CD4-positive, alpha-beta T cell (primary cell): ENCODE results near the gene BUB3. TPM values are rescaled to one million over a fixed set of nuclear protein-coding genes. Genes with fewer than 3 reads are reported as not detected.

Source experiments
- ATAC-seq: fragments of 200-7000 bp; cut with Tn5 transposase; one replicate; pipeline ENCODE4 v1.10.0; 2022; ENCODE audit warnings: mild to moderate bottlenecking; ENCODE audit not compliant: poor library complexity
- CTCF ChIA-PET: fragments of 350-600 bp; sonication (Branson Sonifier 250); formaldehyde crosslinking; loops from one replicate; lab custom pipeline; 2021; ENCODE audit warnings: antibody characterized with exemption, inconsistent platforms; lab: Charles Lee
- POLR2A ChIA-PET: fragments of 350-600 bp; sonication (Branson Sonifier 250); formaldehyde crosslinking; loops from one replicate; lab custom pipeline; 2021; ENCODE audit warnings: antibody characterized with exemption, inconsistent platforms; lab: Charles Lee
- DNase-seq, 14 experiments: peaks; one replicate each; pipeline ENCODE4 v3.0.0-alpha.2; 2013 to 2020; ENCODE audit warnings: mixed read lengths in 2 of 14
- H3K27ac ChIP-seq, 2 donors: one replicate each; pipeline versions ENCODE4 v1.5.1 to v1.7.0; 2013; ENCODE audit warnings: low read length in 2 of 2, low read depth in 1 of 2, mild to moderate bottlenecking in 1 of 2
- H3K27me3 ChIP-seq, 2 experiments: 1 replicate in 1 of 2; 2 replicates in 1 of 2; pipeline versions ENCODE4 v1.6.1 to v1.7.0; 2013; ENCODE audit warnings: low read length in 2 of 2, control low read depth in 1 of 2, mild to moderate bottlenecking in 1 of 2, moderate library complexity in 1 of 2; ENCODE audit not compliant: insufficient read depth in 2 of 2, control insufficient read depth in 1 of 2
- H3K36me3 ChIP-seq: one replicate; pipeline ENCODE4 v1.6.1; 2013; ENCODE audit warnings: low read length, control low read depth; ENCODE audit not compliant: insufficient read depth
- H3K4me1 ChIP-seq: one replicate; pipeline ENCODE4 v1.6.1; 2013; ENCODE audit warnings: low read length, control low read depth; ENCODE audit not compliant: insufficient read depth
- H3K4me3 ChIP-seq: one replicate; pipeline ENCODE4 v1.5.1; 2013; ENCODE audit warnings: mild to moderate bottlenecking, low read length, moderate library complexity
- H3K9me3 ChIP-seq, 2 experiments: 1 replicate in 1 of 2; 2 replicates in 1 of 2; pipeline versions ENCODE4 v1.6.1 to v1.7.0; 2013; ENCODE audit warnings: low read length in 2 of 2, mild to moderate bottlenecking in 2 of 2, control low read depth in 1 of 2, moderate library complexity in 1 of 2; ENCODE audit not compliant: control insufficient read depth in 1 of 2, insufficient read depth in 1 of 2
- H3K27ac Mint-ChIP-seq: one replicate; pipeline ENCODE4 v1.8.0; 2020; ENCODE audit warnings: mixed read lengths
- H3K27me3 Mint-ChIP-seq: one replicate; pipeline ENCODE4 v1.8.0; 2021; ENCODE audit warnings: mixed read lengths
- H3K36me3 Mint-ChIP-seq: one replicate; pipeline ENCODE4 v1.8.0; 2021; ENCODE audit warnings: low read depth, mixed read lengths
- H3K4me1 Mint-ChIP-seq: one replicate; pipeline ENCODE4 v1.8.0; 2021; ENCODE audit warnings: low read depth, mixed read lengths
- H3K4me3 Mint-ChIP-seq: one replicate; pipeline ENCODE4 v1.8.0; 2020; ENCODE audit warnings: mild to moderate bottlenecking, mixed read lengths
- H3K9me3 Mint-ChIP-seq: one replicate; pipeline ENCODE4 v1.8.0; 2020; ENCODE audit warnings: mixed read lengths
- CTCF ChIP-seq: fragments of 200-600 bp; IDR thresholded peaks from one replicate; pipeline ENCODE4 v1.8.0; 2022; ENCODE audit warnings: antibody characterized with exemption, mild to moderate bottlenecking
- intact Hi-C, 2 experiments: fragments of 100-400 bp; cut with DNase I in 1 of 2; cut with micrococcal nuclease in 1 of 2; formaldehyde crosslinking; loops; one replicate each; pipeline versions ENCODE4 v1.15.1 to v1.9.0; 2023 to 2025; cut with DNase I, micrococcal nuclease
- total RNA-seq, 174 experiments: library from RNA in 2 of 174; stranded (reverse) in 2 of 174; gene quantifications; one replicate each; pipeline ENCODE4 v1.2.3 and lab custom pipeline; 2021 to 2026

BUB3 gene
- total RNA-seq, 2 experiments from 2014 or later, result 167 to 178 TPM

- Histone ChIP-seq H3K4me3 (no peak overlapping the region), H3K27me3 (no peaks in the 10 kb centered on the region), H3K4me1 (peaks cover 36% of the 10 kb centered on the region), H3K27ac (no peak overlapping the region), H3K9me3 (no peaks in the 10 kb centered on the region), H3K36me3 (peaks cover 44% of the 10 kb centered on the region)
- DNase-seq (no peak), ATAC-seq (no peak)
- intact Hi-C loops, result loop anchor here in 1 of 2 experiments (5.0 to 10.0 kb wide), 4 partner anchors 85 to 1758 kb away; partner anchors contain the start of genes EEF1AKMT2 and OAT
- Mint-ChIP-seq H3K27ac (peak overlapping the region; percentile 97), H3K9me3 (no peaks in the 10 kb centered on the region), H3K4me3 (peak overlapping the region; percentile 5), H3K36me3 (peaks cover 79% of the 10 kb centered on the region), H3K4me1 (peaks cover 84% of the 10 kb centered on the region), H3K27me3 (no peaks in the 10 kb centered on the region)
- TF ChIP-seq CTCF, result no peak
- POLR2A ChIA-PET, result interaction anchor here (4.6 kb wide), 1 partner anchor 84 kb away, joined by 80 read pairs; no protein-coding TSS in a partner anchor
- CTCF ChIA-PET, result interaction anchor here (0.8 kb wide), 1 partner anchor 1562 kb away, joined by 3 read pairs; no protein-coding TSS in a partner anchor
Measured at GRCh38 chr10:123157210-123157609, 3.0 kb downstream of the BUB3 start.

DNA sequence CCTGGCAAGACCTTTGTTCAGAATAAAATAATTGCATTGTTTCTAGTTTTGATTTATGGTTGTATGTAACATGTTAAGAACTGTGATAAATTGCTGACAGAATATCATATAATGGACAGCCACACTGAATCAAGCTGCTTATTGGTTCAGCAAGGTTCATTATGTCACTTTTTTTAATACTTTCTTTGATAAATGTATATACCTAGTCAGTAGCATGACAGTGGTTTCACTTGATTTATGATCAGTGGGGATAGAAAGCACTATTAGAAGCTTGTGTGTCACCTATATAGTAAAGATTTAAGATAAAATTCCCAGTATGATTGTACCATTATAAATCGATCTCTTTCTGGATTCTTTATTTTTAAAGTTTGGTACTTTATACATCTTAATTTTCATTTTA is 4.5 kb downstream of the BUB3 start:
- H3K4me3 Mint-ChIP-seq, result peak overlapping the region; percentile 38

GRCh38 chr10:123160311-123160980 is 6.2 kb downstream of the BUB3 start:
- ATAC-seq, result peak; percentile 98
- Histone ChIP-seq H3K27ac (peak overlapping the region; percentile 47 to 54), H3K4me1 (peaks cover 21% of the 10 kb centered on the region), H3K4me3 (peak overlapping the region; percentile 7), H3K9me3 (no peaks in the 10 kb centered on the region), H3K36me3 (peaks cover 77% of the 10 kb centered on the region), H3K27me3 (no peaks in the 10 kb centered on the region)
- H3K27me3 Mint-ChIP-seq, result no peaks in the 10 kb centered on the region
- TF ChIP-seq CTCF, result no peak
- DNase-seq, result peak in 4 of 14 experiments; percentile 27 to 90 (median 68)
- H3K9me3 Mint-ChIP-seq, result no peaks in the 10 kb centered on the region
- CTCF ChIA-PET, result interaction anchor here (1.1 kb wide), 2 partner anchors 10 to 20 kb away, joined by 3 read pairs; no protein-coding TSS in a partner anchor
- POLR2A ChIA-PET, result interaction anchor here (0.8 to 3.8 kb wide), 3 partner anchors 11 to 81 kb away, joined by 3 to 19 read pairs (median 3); no protein-coding TSS in a partner anchor
- H3K36me3 Mint-ChIP-seq, result peaks cover 96% of the 10 kb centered on the region
- peak overlapping the region; percentile 97 for H3K27ac Mint-ChIP-seq
- intact Hi-C loops, result no loop called here
- peak overlapping the region; percentile 66 for H3K4me3 Mint-ChIP-seq
- H3K4me1 Mint-ChIP-seq, result peaks cover 72% of the 10 kb centered on the region

More for the DNA sequence above, 4.5 kb downstream of the BUB3 start:
- ATAC-seq, result no peak
- no peak for DNase-seq
- intact Hi-C loops, result loop anchor here in 1 of 2 experiments (5.0 to 10.0 kb wide), 4 partner anchors 84 to 1756 kb away; partner anchors contain the start of genes EEF1AKMT2 and OAT
- H3K27me3 Mint-ChIP-seq, result no peaks in the 10 kb centered on the region
- H3K27me3 ChIP-seq, result no peaks in the 10 kb centered on the region
- ChIA-PET CTCF (no interaction called here), POLR2A (interaction anchor here (0.8 to 3.8 kb wide), 3 partner anchors 16 to 83 kb away, joined by 3 to 19 read pairs (median 3); no protein-coding TSS in a partner anchor)
- peaks cover 59% of the 10 kb centered on the region for H3K36me3 ChIP-seq
- H3K4me1 ChIP-seq, result peaks cover 32% of the 10 kb centered on the region
- H3K4me3 ChIP-seq, result no peak overlapping the region
- H3K4me1 Mint-ChIP-seq, result peaks cover 79% of the 10 kb centered on the region
- no peaks in the 10 kb centered on the region for H3K9me3 ChIP-seq
- no peaks in the 10 kb centered on the region for H3K9me3 Mint-ChIP-seq
- H3K27ac Mint-ChIP-seq, result peak overlapping the region; percentile 97
- no peak for TF ChIP-seq CTCF
- H3K27ac ChIP-seq, result no peak overlapping the region
- H3K36me3 Mint-ChIP-seq, result peaks cover 93% of the 10 kb centered on the region
